SH-SY5Y (cell line): ENCODE data around the gene MIF.

Source experiments
- GATA2 ChIP-seq: IDR thresholded peaks from 2 replicates; pipeline ENCODE4 v1.6.1; 2011; ENCODE audit warnings: mild to moderate bottlenecking, low read depth, low read length
- GATA3 ChIP-seq: IDR thresholded peaks from 2 replicates; pipeline ENCODE4 v1.6.1; 2011; ENCODE audit warnings: low read depth, mild to moderate bottlenecking, low read length, moderate library complexity

- TF ChIP-seq GATA2 (no peak), GATA3 (no peak)
Observed at GRCh38 chr22:23895599-23896144, 1.5 kb downstream of the MIF start.
